ENCODE measurements around the gene EEFSEC.

EEFSEC gene

DNA sequence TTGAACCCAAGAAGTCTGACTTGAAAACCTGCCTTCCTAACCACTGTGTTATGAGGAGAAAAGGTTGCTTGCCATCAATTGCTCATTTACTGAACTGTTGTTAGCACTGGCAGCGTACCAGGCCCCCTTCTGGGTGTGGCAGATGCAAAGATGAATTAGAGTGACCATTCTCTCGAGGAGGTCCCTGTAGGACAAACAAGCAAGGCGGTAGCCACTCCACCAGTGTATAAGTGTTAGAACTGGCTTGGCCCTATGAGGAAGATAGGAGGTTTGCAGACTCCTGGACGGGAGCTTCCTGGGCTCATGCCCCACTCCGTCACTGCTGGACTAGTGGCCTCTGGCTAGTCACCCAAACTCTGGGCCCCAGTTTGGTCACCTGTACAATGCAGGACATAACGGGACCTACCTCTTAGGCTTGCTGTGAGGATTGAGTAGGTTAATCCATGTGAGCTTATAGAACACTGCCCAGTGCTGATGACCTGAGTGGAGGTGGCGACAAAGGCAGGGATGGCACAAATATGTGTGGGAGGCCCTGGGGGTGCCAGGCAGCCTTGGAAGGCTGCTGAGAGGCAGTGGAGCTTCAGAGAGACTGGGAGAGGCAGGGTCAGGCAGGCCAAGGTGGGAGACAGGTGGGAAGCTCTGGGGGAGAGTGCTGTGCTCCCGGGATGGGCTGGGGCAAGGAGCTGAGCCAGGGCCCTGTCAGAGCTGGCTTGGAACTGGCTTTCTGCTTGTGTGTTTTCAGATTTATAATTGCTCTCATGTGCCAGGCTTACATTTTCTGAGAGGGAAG is 167.5 kb downstream of the EEFSEC start:
- DNase-seq, result no peak

DNA sequence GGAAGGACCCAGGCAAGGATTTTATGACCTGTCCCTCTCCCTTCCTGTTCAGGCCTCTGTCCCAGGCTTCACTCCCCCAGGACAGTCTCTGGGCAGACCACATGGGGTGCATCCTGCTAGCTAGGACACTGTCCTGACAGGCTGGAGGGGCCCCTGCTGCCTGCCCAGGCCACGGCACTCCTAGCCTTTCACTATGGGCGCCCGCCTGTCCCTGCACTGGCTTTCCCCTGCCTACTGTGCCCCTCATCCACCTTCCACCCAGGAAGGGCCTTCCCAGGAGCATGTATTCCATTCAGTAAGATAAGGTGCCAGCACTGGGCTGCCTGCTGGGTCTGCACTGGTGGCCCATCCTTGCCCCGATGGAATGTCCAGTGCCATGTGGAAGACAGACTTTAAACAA is 168.1 kb downstream of the EEFSEC start:
- no peak for DNase-seq

DNA sequence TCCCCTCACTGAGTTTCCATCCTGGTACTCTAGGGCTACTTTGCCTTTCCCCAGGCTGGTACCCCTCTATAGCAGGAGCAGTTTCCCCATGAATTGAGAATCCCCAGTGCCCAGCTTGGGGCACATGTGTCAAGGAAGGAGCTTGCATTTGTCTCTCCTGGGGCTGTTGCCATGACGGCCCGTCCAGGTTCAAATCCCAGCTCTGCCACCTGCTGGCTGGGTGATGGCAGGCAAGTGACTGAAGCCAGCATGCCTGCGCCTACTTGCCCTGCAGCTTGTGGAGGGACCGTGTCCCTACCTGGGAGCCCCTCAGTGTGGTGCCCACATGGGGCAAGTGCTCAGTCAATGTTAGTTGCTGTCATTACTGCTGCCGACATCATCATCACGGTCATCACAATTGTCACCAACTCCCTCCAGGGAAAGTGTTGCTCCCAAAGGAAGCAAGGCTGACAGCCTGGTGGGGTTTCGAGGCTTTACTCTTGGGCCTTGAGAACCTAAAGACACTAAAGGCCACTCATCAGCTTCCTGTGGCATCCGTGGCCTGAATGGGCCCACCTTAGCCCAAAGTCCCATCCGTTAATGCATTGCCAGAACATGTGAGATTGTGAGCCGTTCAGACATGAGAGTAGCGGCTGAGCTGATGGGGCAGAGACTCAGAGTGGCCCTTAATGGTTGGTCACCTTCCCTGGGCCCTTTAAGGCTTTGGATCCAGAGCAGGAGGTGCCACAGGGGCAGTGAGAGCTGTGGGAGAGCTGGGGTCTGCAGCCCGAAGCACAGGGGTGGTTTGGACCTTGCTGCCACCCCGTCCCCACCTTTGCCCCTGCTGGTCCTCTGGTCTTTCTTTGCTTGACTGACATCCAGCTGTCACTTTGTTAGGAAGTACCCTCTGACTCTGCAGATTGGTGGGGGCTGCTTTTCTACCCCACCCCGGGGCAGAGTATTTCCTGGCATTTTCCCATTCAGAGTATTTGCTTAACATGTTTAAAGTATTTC is 169.0 kb downstream of the EEFSEC start:
- DNase-seq, result peak; percentile 29

DNA sequence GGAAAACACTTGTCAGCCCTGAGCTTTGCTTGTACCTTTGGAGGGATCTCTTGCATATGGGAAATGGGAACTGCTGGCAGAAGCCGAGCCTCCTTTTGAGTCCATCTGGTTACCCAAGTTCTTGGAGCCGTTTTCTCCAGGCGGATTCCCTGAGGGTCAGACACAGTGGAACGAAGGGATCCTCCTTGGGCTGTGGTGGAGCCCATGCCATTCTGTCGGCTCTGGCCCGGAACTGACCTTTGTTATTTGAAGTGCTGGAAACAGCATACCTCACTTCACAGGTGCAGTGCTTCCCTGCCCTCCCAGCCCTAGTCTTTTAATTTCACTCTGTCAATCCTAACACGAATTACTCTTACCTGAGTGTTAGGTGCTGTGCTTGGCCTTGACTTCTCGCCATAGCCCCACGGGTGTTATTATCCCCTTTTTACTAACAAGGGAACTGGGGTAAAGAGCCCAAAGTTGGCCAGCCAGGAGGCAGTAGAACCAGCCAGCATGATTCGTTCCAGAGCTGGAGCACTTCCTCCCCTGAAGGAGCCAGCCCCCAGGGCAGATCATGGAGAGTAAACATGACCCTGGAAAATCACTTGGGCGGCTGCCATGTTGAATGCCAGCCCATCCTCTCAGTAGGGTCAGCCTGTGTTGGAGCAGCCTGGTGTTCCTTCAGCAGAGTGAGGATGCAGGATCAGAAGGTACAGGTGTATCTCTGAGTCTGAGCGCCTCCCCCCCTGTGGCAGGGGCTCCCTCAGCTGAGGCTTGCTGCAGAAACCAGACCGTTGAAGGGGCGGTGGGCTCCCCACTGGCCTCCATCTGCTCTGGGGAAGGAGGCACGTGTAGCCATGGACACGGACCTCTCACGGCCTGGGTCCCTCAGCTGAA is 170.2 kb downstream of the EEFSEC start:
- no peak for DNase-seq

DNA sequence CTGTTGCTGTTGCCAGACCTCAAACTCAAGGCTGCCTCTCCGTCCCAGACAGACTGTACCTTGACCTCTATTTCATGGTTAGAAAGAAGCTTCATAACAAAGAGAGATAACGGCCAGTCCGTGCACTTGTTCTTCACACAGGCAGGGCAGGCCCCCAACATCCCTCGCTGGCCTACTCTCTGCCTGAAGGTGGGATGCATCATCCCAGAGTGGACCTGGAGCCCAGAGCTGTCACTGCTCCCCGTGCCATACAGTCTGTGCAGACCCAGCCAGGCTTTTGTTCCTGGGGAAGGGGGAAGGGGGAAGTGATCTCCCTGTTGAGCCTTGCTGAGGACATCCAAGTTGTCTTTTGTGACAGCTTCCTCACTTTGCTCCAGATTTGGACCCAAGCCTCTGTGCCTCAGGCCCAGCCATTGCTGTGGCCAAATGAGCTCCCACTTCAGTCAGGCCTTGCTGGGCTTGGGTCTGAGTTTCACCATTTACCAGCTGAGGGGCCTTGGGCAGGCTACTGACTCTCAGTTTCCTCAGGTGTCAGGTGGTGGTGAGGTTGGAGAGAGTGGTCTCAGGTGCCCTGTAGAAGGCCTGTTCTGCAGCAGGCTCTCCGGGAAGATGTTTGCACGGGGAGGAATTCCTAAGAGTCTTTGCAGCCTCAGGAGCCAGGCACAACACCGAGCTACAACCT is 171.8 kb downstream of the EEFSEC start:
- DNase-seq, result no peak

DNA sequence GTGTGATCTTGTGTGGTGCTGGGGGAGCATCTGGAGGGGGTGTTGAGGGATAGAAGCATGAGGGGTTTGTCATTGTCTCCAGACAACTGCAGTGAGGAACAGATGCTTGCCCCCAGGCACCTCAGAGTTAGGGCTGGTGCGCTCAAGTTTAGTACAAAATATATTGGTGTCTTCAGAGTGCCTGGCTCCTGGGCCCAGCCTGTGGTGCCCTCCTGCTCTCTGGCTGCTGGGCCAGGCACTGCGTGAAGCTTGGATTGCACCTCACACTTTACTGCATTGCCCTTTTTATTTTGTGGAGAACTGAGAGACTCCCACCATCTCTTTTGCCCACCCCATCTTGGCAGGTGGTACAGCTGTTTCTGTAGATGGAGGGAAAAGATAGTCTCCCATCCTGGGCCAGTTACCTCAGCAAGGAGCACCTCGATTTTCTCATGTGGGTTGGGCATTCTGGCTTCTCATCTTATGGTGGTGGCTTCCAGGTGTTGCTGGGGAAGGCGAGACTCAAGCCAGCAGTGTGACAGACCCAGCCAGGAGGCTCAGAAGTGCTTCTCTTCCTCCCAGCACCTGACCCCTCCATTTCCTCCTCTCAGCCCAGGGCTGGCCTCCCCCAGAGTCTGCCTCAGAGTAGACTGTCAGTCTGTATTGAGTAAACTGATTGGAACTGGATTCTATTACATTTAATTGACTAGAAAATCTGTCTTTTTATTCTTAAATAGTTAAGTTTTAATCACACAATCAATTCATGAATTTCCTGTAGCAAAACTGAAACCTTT is 173.0 kb downstream of the EEFSEC start:
- DNase-seq, result no peak

DNA sequence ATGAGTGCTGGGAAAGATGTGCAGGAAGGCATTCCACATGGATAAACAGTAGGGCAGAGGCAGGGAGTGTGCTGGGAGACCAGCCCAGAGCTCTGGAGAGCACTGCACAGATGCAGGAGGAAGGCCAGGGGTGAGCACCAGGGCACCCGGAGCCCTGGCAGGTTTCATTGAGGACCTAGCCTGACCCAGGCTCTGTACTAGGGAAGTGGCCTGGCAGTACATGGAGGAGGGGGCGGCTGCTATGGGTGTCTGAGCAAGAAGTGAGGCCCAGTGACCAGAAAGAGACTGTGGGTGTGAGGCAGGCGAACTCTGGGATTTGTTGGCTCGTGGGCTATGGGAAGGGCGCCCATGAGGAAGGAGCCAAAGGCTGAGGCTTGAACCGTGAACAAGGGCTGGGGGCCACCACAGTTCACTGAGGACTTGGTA is 174.3 kb downstream of the EEFSEC start:
- no peak for DNase-seq

DNA sequence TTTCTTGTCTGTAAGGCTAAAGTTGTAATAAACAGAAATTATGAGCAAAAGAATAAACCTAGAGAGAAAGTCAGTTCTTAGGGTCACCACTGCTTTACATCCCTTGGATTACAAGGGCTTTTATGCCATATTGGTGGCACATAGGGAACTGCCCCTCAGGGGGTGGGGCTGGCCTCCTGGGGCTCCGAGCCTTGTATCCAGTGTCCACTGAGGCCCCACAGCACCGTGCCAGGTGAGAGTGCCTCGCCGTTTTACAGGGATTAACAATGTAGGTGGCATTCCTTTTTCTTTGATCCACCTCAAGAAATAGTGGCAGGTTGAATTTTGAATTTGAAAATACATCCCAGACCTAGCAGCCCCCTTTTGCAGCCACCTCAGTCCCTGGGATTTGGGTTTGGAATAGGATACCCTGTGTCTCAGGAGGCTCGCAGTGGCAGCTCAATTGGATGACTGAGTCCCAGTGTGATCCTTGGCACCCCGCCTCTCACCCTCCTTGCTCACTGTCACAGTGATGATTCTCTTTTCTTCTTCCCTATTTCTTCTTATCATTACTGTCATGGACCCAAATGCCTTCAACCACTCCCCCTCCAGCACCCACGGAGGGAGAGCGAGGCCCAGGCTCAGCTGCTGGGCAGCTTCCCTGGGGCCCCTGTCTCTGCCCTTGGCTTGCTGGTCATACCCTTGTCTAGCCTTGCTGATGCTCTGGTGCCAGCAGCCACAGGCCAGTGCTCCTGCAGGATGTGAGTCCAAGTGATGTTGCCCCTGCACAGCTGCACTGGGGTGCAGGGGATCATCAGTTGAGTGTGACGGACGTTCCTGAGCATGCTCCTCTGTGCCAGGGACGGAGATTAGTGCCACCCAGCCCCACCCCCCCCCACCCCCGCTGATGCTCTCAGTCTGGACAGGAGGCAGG is 175.5 kb downstream of the EEFSEC start:
- no peak for DNase-seq

DNA sequence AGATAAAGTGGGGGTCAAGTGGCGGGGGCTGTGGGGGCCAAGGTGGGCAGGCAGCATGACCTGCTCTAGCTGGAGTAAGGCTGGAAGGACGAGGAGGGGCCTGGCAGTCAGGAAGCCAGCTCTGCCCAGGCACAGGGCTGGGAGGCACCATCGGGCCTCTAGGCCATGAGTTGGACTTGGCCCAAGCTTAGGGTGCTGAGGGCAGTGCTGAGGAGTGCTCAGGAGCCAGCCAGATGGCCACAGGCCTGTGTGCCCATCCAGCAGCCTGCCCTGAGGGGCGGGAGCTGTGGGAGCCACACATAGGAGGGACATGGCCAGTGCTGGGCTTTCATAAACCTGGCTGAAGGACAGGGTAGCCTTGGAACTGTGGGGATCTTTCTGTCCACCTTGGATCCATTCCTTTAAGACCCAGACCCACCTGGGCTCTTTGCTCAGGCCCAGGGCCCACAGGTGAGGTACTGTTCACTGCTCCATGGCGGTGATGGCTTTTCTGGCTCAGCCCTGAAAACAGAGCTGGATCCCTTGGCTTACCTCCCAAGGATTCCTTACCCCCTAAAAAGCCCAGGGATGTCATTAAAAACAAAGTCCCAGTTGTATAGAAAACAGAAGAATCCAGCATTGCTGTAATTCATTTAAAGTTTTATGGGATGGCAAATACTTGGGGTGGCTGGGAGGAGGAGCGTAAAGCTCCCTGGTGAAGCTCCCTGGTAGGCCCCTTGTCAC is 176.4 kb downstream of the EEFSEC start:
- no peak for DNase-seq

DNA sequence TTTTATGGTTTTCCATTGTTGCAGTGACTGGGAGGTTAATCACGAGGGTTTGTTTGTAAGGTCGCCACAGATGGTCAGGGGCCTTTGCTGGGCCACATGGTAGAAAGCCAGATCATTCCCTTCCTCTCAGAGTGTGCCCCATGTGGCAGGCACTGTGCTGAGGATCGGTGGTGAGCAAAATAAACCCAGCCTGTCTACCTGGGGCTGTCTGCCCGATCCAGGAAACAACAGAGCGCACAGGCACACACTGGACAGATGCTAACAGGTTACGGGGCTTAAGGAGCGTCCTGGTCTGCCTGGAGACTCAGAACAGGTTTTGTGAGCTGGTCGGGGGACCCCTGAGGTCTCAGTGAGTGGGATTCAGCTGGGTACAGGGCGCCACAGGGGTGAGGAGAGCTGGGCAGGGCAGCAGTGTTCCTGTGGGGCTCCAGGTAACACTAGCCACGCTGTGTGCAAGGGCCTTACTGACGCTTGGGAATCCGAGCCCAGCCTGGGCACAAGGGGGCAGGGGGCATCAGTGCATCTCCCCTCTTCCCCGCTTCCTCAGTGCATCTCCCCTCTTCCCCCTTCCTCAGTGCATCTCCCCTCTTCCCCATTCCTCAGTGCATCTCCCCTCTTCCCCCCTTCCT is 177.0 kb downstream of the EEFSEC start:
- DNase-seq, result no peak

DNA sequence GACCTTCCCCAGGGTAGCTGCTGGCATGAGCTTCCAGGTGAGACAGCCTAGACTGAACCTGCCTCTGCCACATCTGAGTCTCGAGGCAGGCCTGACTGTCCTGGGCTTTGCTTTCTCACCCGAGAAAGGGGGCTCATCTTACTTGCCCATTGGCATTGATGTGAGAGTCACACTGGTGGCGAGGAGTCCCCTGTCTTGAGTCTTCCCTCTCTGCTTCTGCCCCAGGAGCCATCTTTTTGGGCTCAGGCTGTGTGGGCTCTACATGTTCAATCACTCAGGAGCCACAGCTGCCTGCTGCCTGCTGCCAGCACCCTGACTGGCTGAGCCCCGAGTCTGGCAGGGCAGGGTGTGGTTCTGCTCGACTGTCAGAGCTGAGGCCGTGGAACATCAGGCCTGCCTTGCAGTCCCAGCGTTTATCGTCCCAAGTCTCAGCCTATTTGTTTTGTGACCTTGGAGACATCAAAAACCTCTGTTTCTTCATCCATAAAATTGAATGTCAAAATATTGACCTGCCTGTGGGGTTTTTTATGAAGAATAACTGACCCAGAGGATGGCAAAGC is 180.9 kb downstream of the EEFSEC start:
- no peak for DNase-seq

DNA sequence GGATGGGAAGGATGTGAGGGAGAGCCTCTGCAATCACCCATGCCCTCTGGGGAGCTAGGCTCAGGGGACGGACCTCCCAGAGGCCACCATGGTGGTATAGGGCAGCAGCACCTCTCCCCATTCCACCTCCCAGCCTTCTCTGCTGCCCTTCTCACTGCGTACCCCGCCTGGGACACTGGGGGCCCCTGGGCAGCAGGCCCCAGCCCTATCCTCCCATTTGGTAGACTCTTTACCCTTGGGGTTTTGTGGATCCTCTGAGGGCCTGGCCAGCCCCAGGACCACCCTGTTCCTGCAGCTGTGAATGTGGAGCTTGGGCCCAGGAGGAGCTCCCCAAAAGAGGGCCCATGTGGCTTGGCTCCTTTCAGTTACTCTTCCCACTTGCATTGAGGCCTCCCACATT is 181.5 kb downstream of the EEFSEC start:
- DNase-seq, result no peak

DNA sequence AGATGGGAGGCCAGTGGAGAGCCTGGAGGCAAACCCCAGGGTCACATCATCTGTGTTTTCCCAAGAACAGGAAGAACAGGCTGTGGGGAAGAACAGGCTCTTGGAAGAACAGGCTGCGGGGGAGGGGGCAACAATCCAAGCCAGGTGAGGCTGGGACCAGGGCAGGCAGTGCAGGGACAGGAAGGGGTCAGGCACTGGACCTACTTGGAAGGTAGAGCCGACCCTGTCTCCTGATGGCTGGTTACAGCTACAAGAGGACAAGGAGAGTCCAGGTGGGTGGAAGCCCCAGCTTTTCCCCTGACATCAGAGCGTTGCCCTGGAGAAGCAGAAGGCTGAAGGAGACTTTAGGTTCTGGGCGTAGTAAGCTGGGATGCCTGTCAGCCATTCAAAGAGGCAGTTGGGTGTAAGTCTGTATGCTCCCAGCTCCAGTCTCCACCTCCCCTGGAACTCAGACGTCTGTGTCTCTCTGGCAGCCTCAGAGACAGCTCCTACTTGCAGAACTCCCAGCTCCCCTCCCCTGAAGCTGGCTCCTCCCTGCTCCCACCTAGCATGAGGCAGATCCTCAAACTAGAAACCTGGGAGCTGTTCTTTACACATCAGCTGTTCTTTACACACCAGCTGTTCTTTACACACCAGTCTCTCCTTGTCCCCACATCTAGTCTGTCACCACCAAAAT is 182.5 kb downstream of the EEFSEC start:
- no peak for DNase-seq

DNA sequence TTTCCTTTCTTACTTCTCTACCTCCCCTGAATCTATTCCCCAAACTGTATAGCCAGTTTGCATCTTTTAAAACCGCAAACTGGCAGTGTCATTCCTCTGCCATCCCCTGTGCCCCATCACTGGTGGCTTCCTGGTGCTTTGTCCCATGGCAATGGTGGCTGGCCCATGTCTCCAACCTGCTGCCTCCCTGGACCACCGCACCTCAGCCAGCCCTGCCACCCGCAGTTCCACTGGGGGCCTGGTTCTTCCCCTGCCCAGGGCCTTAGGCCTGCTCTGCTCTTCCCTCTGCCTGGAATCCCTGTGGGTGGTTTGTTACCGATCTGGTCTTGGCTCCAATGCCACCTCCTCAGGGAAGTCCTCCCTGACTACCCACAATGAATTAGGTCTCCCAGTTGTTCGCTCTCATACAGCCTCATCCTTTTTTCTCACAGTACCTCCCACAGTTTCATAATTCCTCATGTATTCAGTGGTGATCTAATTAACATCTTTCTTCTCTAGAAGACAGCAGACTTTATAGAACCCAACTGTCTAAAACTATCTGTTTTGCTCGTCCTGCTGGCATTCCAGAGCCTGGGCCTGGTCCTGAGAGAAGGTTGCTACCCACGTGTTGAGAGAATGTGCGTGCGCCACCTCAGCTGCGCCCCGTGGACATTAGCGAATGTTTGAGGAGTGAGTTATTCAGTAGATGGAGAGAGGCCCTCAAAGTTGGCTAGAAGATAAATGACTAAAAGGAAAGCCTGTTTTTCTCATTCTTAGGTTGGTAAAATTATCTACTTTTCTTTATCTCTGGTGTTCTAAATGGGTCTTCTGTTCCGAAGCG is 183.3 kb downstream of the EEFSEC start:
- DNase-seq, result no peak

DNA sequence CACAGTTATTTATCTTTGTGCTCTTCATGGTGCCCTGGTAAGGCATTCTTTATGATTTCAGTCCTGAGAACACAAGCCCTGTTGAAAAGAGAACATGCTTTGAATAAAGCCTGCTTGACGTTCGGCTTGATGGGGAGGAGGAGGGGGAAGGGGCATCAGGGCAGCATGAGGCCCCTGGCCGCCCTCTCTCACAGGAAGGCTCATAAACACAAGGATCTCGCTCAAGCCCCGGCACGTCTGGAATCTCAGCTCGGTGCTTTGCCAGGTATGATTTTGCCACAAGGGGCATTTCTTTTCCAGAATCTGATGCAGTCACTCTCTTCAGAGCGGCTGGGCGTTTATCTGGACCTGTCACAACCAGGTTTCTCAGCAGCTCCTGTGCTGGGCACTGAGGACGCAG is 184.0 kb downstream of the EEFSEC start:
- DNase-seq, result no peak

DNA sequence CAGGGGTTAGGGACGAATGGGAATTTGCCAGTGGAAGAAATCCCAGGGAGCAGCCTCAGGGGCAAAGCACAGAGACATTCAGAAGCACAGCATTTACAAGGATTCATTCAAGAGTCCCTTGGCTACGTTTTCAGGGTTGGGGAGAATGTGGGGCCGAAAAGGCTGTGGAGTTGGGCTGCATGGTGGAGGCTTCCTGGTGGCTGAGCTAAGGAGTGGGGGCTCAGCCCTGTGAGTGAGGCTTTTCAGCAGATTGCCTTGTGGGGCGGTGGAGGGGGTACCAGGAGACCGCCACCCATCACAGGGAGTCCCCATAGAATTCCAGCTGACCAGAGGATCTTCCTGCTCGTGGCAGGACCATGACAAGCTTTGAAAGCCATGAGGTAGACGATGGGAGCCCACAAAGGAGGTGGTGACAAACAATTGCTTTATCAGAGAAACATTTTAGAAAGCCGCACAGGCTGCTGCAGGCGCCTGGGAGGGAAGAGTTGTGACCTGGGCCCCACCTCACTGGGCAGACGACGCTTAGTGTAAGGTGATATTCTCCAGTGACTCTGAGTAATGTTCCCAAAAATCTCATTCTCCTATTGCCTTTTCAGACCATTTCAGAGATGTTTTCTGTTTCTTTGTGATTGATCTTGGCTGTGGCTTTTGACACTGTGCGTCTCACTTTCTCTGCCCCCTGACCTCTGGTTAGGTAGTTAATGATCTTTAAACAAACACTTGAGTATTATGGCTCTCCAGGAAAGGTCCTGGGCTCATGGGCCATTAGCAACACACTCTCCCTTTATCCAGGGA is 185.5 kb downstream of the EEFSEC start:
- DNase-seq, result no peak

Measured in RPMI8226 (cell line).